Testis (tissue), 2 donors: ENCODE measurements around the gene SLC25A34.

Source experiments
- CTCF ChIP-seq, 3 experiments: fragments of 450-650 bp in 2 of 3; fragments of 200-600 bp in 1 of 3; sonication (generic) in 1 of 3; IDR thresholded peaks; one replicate each; pipeline ENCODE4 v1.5.1; 2016 to 2019; ENCODE audit warnings: antibody characterized with exemption in 3 of 3, mild to moderate bottlenecking in 2 of 3, moderate library complexity in 1 of 3
- POLR2A ChIP-seq: fragments of 450-650 bp; IDR thresholded peaks from one replicate; pipeline ENCODE4 v1.6.1; 2017; ENCODE audit warnings: antibody characterized with exemption, mild to moderate bottlenecking, moderate library complexity

GRCh38 chr1:15749399-15750291 is 13.6 kb downstream of the SLC25A34 start:
- no peak for TF ChIP-seq POLR2A
- TF ChIP-seq CTCF (IDR thresholded peaks at IDR 0.05) = no peak
